Activated CD8-positive, alpha-beta memory T cell treated with anti-CD3 and anti-CD28 coated beads for 24 hours (primary cell): ENCODE results near the gene SERPINE2.

Source experiments
- DNase-seq: peaks from one replicate; pipeline ENCODE4 v3.0.0-alpha.2; 2020

The SERPINE2 gene

DNA sequence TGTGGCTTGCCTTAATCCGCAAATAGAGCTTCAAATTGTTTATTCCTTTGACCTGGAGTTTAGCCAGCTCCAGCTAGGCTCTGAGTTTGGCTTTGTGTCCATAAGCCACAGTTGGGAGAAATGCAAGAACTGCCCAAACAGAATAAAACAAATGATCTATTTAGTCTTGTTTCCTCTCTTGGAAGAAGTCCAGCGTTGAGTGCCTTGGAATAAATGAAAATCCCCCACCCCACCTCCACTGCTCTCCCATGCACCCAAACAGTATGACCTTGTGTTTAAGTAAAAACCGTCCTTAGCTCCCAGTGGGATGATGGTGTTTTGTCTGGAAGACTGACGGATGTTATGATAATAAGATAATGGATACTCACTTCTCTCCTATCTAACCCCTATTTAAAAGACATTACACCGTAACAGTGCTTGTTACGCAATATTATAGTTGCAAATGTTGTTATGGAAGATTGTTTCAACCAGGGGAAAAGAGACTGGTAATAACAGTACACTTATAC is 3.2 kb upstream of the SERPINE2 start:
- DNase-seq, result no peak

DNA sequence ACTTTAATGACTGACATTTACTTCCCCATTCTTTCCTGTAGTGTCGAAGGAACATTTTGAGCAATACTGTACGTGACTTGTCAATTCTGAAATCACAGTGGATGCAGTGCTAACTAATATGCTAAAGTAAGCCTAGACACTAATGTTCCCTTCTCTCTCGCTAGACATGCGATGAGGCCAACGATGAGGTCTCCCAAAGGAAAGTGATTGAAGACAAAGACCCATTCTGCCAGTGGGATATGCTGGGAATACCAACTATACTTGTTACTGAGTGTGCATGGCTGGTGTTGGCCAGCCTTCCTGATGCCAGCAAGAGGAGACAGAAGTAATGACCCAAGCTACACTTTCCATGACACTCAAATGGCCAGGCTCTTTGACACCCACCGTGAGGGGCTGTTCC is 2.5 kb upstream of the SERPINE2 start:
- no peak for DNase-seq

DNA sequence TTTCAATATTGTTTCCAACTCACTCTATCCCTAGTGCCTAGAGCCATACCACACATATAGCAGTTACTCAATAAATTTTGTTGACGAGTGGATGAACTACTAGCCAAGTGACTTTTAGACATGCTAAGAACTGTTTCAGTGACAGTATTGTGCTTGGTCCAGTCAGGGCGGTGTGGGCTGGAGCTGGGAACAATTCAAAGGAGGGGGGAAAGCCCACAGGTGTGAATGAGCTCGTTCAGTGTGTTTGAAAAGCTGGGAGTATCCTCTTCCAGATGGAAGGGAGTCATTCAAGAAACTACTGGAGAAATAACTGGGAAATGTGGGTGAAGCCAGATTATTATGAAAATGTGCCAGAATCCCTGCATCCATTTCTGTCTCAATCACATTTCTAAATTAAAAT is 1.7 kb upstream of the SERPINE2 start:
- no peak for DNase-seq

DNA sequence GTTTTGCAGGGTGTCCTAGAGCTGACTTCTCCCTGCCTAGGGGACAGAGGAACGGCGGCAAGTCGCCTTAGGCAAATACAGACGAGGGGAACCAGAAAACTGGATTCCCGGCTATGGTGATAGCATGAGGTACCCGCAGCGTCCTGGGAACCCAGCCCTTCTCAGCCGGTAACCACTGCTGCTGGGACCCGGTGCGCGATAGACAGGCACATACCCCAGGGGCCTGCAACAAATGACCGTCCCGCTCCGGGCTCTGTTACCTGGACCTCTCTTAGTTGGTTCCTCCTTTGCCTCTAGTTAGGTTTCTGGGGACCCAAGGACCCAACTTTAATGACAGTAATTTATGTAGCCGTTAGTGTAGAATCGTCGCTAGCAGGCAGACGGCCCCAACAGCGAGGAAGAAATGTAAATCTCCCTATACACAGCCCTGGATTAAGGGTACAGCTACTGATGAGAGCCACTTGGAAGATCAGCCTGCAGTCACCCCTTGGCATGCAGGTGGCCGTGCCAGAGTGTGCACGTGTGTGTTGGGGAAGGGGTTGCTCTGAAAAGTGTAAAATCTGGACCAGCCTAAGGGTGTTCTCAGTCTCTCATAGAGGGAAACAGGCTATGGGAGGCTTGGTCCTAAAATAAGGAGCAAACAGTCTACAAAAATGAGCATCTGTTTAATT is 819 bp upstream of the SERPINE2 start:
- no peak for DNase-seq

DNA sequence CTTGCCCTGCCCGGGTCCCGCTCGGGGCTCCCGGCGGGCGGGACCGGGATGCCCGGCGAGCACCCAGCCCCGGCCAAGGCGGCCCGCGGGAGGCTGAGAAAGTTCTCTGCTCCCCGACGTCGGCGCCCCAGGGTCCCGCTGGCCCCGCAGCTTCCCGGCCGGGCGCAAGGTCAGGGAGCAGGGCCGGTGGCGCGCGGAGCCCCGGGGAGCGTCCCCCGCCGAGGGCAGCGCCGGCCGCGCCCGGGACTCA is 331 bp downstream of the SERPINE2 start:
- no peak for DNase-seq

DNA sequence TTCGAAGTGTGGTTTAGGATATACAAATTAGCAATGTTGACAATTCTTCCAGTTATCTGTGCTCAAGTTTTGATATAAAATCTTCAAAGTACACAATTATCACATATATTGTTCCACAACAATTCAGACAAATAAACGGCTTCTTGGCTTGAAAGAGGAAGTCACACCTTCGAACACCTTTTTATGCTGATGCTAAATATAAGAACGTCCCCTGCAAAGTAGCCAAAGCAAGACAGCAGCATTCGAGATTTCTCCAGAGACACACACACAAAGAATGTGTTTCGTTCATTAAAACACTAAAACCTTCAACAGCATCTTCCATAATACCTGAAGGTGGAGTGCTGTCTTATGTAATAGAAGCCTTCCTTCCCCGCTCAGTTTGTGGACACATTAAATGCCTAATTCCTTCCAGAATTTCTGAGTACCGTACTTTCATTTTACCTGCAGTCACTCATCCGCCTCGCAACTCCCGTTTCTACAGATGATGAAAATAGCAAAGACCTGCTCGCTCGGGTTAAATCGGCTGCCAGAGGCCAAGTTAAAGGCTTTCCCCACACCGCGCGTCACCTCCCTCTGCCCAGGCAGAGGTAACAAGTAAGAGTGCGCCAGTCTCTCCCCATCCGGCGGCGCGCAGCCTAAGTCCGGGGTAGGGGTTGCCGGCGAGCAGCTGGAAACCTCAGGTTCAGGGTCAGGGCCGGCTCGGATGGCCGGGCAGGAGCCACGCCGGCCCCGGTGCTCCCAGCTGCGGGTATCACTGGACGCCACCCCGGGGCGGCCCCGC is 847 bp downstream of the SERPINE2 start:
- peak; percentile 83 for DNase-seq

DNA sequence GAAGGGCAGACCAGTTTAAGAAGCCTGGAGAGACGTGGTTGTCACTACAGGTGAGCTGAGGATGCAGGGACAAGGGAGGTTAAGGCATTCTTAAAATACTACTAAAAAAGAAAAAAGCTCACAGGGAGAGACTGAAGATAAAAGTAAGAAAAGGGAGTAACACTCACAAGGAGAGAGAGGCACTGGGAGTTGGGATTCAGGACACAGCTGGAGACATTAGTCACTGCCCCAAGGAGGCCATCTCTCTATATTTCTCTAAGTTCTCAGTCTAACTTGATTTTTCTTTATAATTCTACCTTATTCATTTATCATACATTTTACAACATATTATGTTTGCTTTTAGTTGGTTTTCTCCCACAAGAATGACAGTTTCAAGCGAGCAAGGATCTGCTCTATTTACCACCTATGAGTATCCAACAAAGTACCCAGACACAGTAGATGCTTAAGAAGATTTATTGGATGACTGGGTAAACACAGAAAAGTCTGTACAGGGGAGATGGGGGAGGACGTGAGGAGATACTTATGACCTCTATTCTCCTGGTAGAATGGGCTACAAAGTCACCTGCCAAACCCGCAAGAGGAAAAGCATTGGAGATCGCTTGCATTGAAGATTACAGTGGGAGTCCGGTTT is 2.2 kb downstream of the SERPINE2 start:
- no peak for DNase-seq

DNA sequence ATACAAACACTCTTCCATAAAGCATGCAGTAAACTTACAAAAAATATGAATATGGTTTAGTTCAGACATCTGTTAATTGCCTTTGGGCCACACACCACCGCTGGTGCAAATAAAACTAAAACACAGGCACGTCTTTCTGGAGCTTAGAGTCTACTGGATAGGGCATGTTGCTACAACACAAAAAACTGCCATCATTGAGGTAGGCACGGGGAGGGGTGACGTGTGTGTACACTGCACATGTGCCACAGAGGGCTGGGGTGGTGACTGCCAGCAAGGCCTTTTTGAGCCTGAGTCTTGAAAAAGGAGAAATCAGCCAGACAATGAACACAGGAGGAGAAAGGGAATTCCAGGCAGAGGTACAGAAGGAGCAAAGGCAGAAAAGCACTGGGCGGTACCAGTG is 5.1 kb downstream of the SERPINE2 start:
- no peak for DNase-seq

DNA sequence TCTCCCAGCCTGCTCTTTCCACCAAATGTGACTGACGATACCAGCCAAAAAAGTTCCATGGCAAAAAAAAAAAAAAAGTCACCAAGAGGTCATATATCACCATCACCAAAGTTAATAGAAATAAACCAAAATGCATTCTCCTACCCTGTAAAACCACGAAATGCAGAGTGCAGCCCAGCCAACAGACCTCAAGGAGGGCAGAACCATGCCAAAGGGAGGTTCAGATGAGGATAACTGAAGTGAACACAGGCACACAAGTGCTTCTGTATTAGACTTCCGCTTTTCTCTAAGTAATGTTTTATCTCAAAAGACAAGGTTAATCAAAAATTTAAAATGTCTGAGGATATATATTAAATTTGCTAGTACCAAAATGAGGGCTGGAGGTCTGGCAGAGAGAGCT is 5.5 kb downstream of the SERPINE2 start:
- DNase-seq, result no peak

DNA sequence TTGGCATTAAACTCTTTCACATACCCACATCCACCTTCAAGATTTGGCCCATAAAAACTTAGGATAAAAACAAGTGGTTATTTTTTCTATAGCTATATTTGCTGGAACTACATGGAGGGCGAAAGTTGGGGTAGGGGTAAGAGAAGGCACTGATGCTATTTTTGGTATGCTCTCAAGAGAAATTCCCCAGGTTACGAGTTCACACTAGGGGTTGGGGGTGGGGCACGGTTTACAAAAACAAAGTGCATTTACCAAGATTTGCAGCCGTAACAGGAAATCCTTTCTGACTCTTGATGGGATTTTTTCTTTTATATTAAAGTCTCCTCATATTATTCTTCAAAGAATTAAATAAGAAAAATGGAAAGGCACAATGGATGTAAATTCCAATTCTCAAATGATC is 6.8 kb downstream of the SERPINE2 start:
- no peak for DNase-seq

DNA sequence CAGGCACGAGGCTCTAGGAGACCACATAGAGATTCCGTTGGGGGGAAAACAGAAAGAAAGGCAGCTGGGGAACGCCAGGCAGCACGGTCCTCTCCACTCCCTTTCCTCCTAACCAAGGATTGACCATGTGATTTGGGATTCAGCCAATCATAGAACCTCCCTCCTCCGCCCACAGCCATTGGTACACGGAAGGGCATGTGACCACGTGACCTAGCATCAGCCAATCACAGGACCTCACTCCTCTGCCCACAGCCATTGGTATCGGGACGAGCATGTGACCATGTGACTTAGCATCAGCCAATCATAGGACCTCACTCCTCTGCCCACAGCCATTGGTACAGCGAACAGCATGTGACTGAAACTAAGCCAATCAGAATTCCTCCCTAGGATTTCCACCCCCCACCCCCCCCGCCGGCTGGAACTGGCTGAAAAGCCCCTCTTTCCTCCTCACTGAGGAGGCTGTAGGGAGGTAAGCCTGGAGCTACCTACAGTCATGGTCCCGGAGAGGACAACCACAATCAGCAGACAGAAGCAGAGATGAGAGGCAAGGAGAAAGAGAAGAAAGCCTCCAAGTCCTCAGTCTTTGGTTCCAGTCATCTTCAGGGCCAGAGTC is 7.6 kb downstream of the SERPINE2 start:
- no peak for DNase-seq

DNA sequence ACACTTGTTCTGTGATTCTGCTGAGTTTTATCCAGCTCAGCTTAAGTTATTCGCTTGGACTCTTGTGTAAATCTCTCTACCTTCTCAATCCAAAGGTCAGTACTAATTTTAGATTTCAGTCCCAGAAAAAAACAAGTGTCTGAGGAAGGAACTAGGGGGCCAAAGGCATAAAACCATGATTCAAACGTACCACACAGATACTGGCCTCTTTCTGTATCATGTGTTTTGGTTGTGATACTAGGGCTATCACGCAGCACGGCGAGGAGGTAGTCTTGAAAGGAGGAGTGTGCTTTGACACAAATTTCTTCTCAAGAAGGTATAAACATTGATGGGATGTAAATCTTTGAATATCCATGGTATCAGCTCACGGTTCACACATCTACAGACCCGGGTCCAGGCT is 8.3 kb downstream of the SERPINE2 start:
- no peak for DNase-seq

DNA sequence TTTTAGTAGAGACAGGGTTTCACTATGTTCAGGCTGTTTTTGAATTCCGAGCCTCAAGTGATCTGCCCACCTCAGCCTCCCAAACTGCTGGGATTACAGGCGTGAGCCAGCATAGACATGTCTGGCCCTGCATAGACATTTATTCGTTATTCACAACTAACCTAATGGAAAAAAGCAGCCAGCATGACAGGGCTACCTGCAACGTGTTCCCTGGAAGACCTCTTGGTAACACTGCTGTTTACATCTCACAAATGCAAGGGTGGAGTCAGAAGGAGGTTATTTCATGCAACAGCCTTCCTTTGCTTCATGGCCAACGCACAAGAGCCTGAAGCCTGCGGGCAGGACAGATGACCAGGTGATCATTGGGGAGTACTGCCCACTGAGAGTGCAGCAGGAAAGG is 9.2 kb downstream of the SERPINE2 start:
- DNase-seq, result no peak

DNA sequence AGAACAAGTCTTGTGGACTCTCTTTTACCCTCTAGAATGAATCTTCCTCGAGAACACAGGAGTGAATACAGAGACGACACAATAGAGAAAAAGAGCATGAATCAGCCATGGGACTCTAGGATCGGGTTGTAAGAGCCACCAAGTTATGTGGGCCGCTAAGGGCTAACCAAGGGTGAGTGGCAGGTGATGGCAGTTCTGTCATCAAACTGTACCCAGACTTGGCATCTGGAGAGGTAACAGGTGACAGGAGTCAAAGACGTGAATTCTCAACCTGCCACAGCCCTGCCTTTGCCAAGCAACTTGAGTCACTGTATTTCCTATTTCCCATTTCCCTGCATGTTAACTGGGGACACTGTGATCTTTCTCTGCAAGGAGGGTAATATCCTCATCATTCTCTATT is 11.2 kb downstream of the SERPINE2 start:
- DNase-seq, result no peak

DNA sequence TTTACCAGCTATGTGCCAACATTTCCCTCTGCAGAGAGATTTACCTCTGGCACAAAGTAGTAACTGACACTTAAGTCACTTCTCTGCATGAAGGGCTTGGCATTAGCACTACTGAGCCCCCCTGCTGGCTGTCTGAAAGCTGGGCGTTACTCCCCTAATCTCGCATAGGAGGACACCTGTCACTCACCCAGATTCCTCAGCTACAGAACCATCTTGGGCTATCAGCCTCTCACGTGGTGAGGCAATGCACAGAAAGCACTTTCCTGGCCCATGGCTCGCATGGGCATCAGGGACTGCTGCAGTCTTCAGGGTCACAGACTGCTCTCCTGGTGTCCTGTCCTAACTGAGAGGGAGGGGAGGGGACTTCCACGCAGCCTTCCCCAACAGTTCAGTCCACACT is 12.0 kb downstream of the SERPINE2 start:
- DNase-seq, result no peak

DNA sequence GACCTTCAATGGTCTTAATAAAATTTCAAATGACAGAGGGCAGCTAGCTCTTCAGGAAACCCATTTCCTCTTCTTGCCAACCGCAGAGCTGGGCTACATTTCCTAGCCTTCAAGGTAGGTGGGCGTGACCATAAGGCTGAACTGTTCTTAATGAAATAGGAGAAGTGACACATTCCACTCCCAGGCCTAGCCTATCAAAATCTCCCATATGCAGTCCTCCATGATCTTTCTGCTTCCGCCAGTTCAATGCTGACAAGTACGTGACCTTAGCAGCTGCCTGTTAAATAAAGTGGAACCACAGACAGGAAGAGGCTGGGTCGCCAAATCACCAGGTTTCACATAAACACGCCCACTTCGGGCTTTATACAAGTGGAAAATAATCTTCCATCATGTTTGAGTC is 13.2 kb downstream of the SERPINE2 start:
- peak; percentile 71 for DNase-seq

DNA sequence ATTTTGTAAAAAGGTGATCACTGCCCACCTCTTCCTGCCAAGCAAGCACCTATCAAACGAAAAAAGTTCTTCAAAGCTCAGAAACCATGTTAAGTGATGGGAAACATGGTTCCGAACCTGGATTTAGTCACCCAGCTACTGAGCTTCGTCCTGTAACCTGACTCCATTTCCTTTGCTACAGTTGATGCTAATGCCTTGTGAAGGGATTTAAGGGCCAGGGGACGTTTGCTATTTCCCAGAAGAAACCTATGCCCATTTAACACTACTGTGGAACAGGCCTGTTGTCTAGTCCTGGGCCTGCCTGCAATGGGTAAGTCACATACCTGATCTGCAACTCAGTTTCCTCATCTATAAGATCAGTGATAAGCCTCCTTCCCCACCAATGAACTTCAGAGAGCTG is 14.8 kb downstream of the SERPINE2 start:
- no peak for DNase-seq

DNA sequence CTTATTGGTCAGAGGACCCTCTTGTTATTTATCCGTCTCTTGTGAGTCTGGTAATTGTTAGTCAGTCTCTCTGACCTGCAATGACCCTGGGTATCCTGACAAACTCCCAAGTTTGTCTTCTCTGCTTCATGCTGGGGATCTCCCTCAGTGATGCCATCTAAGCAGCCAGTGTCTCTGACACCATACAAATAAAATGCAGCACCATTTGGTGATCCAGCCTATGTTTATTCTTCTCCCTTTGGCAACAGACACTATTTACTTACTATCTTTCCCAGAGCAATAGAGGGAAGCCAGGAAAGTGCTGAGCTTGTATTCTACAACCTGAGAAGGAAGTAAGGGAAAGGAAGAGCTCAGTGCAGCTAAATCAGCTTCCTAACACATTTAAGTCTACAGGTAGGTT is 15.9 kb downstream of the SERPINE2 start:
- DNase-seq, result no peak

DNA sequence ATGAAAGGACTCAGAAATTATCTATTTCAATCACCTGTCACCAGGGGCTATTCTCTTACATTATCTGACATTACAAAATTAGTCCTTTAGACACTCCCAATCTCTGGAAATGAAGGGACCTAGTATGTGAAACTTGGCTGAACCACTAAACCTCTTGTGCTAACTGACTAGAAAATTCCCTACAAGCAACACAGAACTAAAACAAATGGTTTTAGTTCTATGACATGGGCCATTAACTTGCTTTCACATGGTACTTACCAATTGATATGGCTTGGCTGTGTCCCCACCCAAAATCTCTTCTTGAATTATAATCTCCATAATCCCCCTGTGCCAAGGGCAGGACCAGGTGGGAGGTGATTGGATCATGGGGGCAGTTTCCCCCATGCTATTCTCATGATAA is 16.6 kb downstream of the SERPINE2 start:
- no peak for DNase-seq

DNA sequence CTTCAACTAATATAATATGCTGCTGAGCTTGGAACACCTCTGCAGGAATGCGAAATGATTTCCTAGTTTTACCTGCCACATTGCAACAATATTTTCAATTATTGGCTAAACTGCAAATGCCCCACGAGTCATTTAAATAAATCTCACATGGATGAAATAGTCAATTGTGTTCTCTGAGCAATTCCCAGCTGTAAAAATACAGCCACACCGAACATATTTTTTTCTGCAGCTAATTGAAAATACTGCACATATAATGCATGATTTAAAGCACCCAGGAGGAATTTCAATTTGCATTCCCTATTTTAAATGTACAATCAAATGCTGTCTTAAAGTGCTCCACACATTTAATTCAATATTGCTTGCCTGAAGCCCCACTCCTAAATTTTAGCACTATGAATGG is 18.6 kb downstream of the SERPINE2 start:
- DNase-seq, result no peak

DNA sequence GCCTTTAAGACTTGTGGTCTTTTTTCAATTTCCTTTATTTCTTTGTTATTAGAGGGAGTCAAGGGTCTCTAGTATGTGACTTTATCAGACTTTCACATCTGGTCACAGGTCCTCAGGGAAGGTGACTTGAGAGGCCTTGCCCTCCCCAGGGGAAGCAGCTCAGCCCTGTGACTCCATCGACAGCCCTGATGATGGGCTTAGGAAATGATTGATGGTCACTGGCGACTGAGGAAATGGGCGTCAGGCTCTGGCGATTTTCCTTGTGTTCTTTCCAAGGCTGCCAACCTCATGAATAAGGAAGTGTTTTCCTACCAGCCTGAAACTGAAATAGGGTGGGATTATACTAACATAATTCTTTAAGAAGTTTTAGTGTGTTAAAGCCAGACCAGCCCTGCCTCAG is 21.1 kb downstream of the SERPINE2 start:
- no peak for DNase-seq

DNA sequence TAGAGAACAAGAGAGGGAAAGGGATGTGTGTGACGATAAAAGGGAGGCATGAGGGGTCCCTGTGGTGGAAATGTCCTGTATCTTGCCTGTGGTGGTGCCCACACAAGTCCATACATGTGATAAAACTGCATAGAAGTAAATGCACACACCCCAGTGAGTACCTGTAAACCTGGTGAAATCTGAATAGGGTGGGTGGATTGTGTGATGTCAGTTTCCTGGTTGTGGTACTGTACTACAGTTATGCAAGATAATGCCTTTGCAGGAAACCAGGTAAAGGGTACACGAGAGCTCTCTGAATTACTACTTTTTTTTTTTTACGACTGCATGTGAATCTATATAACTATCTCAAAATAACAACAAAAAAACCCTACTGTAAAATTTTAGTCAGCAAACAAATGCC is 22.1 kb downstream of the SERPINE2 start:
- DNase-seq, result no peak

DNA sequence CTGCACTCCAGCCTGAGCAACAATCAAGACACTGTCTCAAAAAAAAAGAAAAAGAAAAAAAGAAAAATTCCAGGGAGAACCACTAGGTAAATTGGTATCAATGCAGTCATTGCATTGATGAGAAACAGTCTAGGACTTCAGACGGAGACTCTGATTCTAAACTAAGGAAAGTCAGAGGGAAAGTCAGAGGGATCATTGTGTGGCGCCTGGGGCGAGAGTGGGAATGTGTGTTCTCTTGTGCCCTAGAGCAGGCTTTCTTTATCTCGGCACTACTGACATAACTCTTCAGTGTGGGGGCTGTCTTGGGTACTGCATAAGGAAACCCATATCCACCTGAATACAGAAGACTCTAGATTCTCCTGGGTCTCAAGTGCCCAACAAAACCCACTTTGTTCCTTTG is 24.8 kb downstream of the SERPINE2 start:
- DNase-seq, result no peak

DNA sequence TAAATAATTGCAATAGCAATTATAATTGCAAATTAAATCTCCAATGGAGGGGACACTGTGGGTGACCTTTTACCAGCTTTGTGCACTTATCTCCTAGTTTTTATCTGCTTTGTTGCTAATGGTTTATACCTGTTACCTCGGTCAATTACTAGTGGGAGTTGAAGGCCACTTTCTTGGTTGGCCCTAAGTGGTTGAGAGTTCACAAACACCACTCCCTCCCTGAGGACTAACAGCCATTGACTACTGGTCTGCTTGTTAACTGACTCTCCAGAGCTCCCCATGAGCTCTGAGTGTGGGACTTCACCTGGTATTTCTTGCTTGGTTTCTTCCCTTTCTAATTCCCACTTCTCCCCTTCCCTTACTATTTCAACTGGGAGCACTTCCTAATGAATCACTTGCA is 27.2 kb downstream of the SERPINE2 start:
- no peak for DNase-seq
